GM19455 (cell line): ENCODE results near the gene LIN7C.
"Not testable (repeated sequence)": the region's sequence is repeated elsewhere in the genome, so short reads cannot be mapped to it uniquely, and the experiment has no call there.

Experiments
- ATAC-seq: cut with Tn5 transposase; IDR thresholded peaks from one replicate; pipeline ENCODE4 v1.9.1; 2021; ENCODE audit not compliant: unreplicated experiment

The LIN7C gene

GRCh38 chr11:27506200-27507182, at the start of gene LIN7C:
TSS of gene LIN7C (minus strand) at chr11:27506769. CDS start at chr11:27506752, 17 bp downstream.
- peak; percentile 93 for ATAC-seq

- ATAC-seq = no peak
These were observed 48.7 kb upstream of the LIN7C start for GRCh38 chr11:27555264-27555663.

GRCh38 chr11:27553186-27553585, 46.6 kb upstream of the LIN7C start:
- no peak for ATAC-seq

GRCh38 chr11:27552341-27552740, 45.8 kb upstream of the LIN7C start:
- ATAC-seq = no peak

GRCh38 chr11:27551127-27551526, 44.6 kb upstream of the LIN7C start:
- no peak for ATAC-seq

GRCh38 chr11:27545946-27546345, 39.4 kb upstream of the LIN7C start:
- ATAC-seq = no peak

- no peak for ATAC-seq
These were observed 38.5 kb upstream of the LIN7C start for GRCh38 chr11:27545035-27545434.

GRCh38 chr11:27541790-27542189, 35.2 kb upstream of the LIN7C start:
- ATAC-seq = no peak

GRCh38 chr11:27540051-27540450, 33.5 kb upstream of the LIN7C start:
- no peak for ATAC-seq

GRCh38 chr11:27535103-27535502, 28.5 kb upstream of the LIN7C start:
- no peak for ATAC-seq

GRCh38 chr11:27532652-27533325, 26.2 kb upstream of the LIN7C start:
- ATAC-seq = no peak

- ATAC-seq = no peak
These were observed 22.1 kb upstream of the LIN7C start for GRCh38 chr11:27528712-27529111.

- ATAC-seq = no peak
These were observed 20.0 kb upstream of the LIN7C start for GRCh38 chr11:27526535-27526934.

GRCh38 chr11:27525824-27526516, 19.4 kb upstream of the LIN7C start:
- ATAC-seq = no peak

GRCh38 chr11:27524155-27524554, 17.6 kb upstream of the LIN7C start:
- no peak for ATAC-seq

GRCh38 chr11:27520226-27520625, 13.7 kb upstream of the LIN7C start:
- no peak for ATAC-seq

GRCh38 chr11:27518518-27518917, 11.9 kb upstream of the LIN7C start:
- ATAC-seq = no peak

- not testable (repeated sequence) for ATAC-seq
These were observed 10.9 kb upstream of the LIN7C start for GRCh38 chr11:27517490-27517889.

- ATAC-seq = no peak
These were observed 8.0 kb upstream of the LIN7C start for GRCh38 chr11:27514558-27514957.

- ATAC-seq = no peak
These were observed 7.5 kb upstream of the LIN7C start for GRCh38 chr11:27514076-27514475.

- ATAC-seq = no peak
These were observed 6.8 kb upstream of the LIN7C start for GRCh38 chr11:27513389-27513788.
